ENCODE results near the gene LCP2.

- TF ChIP-seq CTCF (conservative IDR thresholded peaks at IDR 0.05 in 1 of 2, IDR thresholded peaks at IDR 0.05 in 1 of 2; ENCODE audit: extremely low read depth in 1 of 2, insufficient read depth in 1 of 2, low read depth in 1 of 2, low read length in 2 of 2) (no peak), EZH2 (IDR thresholded peaks at IDR 0.05; ENCODE audit: borderline replicate concordance, low read length) (no peak)
These were observed 91.4 kb downstream of the LCP2 start for GRCh38 chr5:170206216-170206615.
